PFSK-1 (cell line): Measurements from ENCODE around the gene CEP72.

Experiments used
- FOXP2 ChIP-seq: optimal IDR thresholded peaks from 2 replicates; pipeline ENCODE3; 2011; ENCODE audit warnings: borderline replicate concordance, control low read depth, inconsistent platforms; ENCODE audit not compliant: insufficient read depth; ENCODE audit errors: extremely low read length, extremely low read depth
- POLR2AphosphoS5 ChIP-seq: IDR thresholded peaks from 2 replicates; pipeline ENCODE4 v1.6.1; 2012; ENCODE audit warnings: low read depth, mild to moderate bottlenecking, control low read depth, low read length, moderate library complexity
- REST ChIP-seq, 2 experiments: IDR thresholded peaks; 2 replicates each; pipeline versions ENCODE4 v1.6.1 to v1.8.0; 2011 to 2012; ENCODE audit warnings: low read depth in 2 of 2, low read length in 2 of 2, control low read depth in 1 of 2, inconsistent platforms in 1 of 2, mild to moderate bottlenecking in 1 of 2, moderate library complexity in 1 of 2; ENCODE audit not compliant: insufficient read depth in 1 of 2
- SIN3A ChIP-seq: IDR thresholded peaks from 2 replicates; pipeline ENCODE4 v1.6.1; 2012; ENCODE audit warnings: mild to moderate bottlenecking, low read length, moderate library complexity, borderline replicate concordance; ENCODE audit not compliant: insufficient read depth
- TAF1 ChIP-seq: IDR thresholded peaks from 2 replicates; pipeline ENCODE4 v1.6.1; 2012; ENCODE audit warnings: low read length, control low read depth, borderline replicate concordance; ENCODE audit not compliant: insufficient read depth

CEP72 gene

GRCh38 chr5:610011-610743, 2.0 kb upstream of the CEP72 start:
- TF ChIP-seq FOXP2 (no peak), SIN3A (no peak), POLR2AphosphoS5 (no peak), REST (IDR thresholded peaks at IDR 0.05; ENCODE audit: insufficient read depth in 1 of 2, low read depth in 2 of 2, low read length in 2 of 2) (no peak), TAF1 (no peak)

GRCh38 chr5:610744-611730, 1.1 kb upstream of the CEP72 start:
- TF ChIP-seq FOXP2, result no peak
- TF ChIP-seq SIN3A, result no peak
- TF ChIP-seq TAF1, result no peak
- TF ChIP-seq REST (IDR thresholded peaks at IDR 0.05; ENCODE audit: insufficient read depth in 1 of 2, low read depth in 2 of 2, low read length in 2 of 2), result no peak
- TF ChIP-seq POLR2AphosphoS5, result no peak

GRCh38 chr5:612498-613424, 621 bp downstream of the CEP72 start:
- TF ChIP-seq SIN3A (no peak; the same call in 1 of the 2 replicates), REST (IDR thresholded peaks at IDR 0.05; ENCODE audit: insufficient read depth in 1 of 2, low read depth in 2 of 2, low read length in 2 of 2) (no peak), POLR2AphosphoS5 (no peak), TAF1 (no peak; the same call in 1 of the 2 replicates), FOXP2 (no peak)

GRCh38 chr5:616484-617039, 4.4 kb downstream of the CEP72 start:
- TF ChIP-seq REST (IDR thresholded peaks at IDR 0.05; ENCODE audit: insufficient read depth in 1 of 2, low read depth in 2 of 2, low read length in 2 of 2), result no peak
- no peak for TF ChIP-seq SIN3A
- no peak for TF ChIP-seq TAF1
- TF ChIP-seq FOXP2, result no peak
